GM13977 (cell line): Measurements from ENCODE around the gene ZDHHC21.

Source experiments
- DNase-seq: peaks from one replicate; pipeline ENCODE4 v3.0.0; 2012; ENCODE audit warnings: low spot score
- CTCF ChIP-seq: IDR thresholded peaks from 2 replicates; pipeline ENCODE4 v1.5.1; 2012; ENCODE audit warnings: mild to moderate bottlenecking, control low read depth; ENCODE audit not compliant: insufficient read depth; ENCODE audit errors: extremely low read depth, missing control alignments
- in situ Hi-C: fragments of 300-500 bp; cut with MboI; formaldehyde crosslinking; loops from one replicate; pipeline ENCODE4 v1.12.0; 2022; ENCODE audit warnings: low sequenced_read_pairs, low pct_unique_long_range_greater_than_20kb, mixed read lengths, inconsistent platforms; ENCODE audit not compliant: unreplicated experiment

ZDHHC21 gene

DNA sequence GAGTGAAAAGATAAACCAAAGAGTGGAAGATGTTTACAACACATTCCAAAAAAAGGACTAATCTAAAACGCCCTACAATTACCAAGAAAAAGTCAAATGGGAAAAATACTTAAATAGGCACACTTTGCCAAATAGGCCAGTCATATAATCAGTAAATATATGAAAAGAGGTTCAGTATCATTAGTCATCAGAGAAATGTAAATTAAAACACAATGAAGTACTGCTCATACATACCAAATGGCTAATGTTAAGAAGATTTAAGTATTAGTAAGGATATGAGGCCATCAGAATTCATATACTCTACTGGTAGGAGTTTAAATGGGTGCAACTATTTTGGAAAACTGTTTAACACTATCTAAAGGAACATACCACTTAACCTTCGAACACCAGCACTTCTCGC is 47.6 kb downstream of the ZDHHC21 start:
- in situ Hi-C loops, result no loop called here
- TF ChIP-seq CTCF, result no peak
- DNase-seq, result no peak

- in situ Hi-C loops, result no loop called here
- no peak for DNase-seq
- TF ChIP-seq CTCF, result no peak
Observed at GRCh38 chr9:14640967-14641366, 52.3 kb downstream of the ZDHHC21 start.

DNA sequence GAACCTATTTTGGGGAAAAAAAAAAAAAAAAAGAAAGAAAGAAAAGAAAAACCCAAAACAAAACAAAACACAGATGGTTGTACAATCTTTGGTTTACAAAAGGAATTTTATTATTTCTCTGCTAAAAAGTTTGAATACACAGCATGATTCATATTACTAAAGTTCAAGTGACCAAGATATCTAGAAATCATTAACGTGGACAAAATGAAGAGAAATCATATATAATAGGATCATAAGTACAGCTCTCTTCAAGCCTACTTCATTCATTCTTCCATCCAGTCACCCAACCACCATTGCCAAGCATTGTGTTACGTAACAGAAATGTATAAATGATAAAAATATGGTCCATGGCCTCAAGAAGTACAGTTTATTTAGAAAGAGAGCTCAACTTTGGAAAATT is 52.9 kb downstream of the ZDHHC21 start:
- DNase-seq, result no peak
- in situ Hi-C loops, result no loop called here
- no peak for TF ChIP-seq CTCF

DNA sequence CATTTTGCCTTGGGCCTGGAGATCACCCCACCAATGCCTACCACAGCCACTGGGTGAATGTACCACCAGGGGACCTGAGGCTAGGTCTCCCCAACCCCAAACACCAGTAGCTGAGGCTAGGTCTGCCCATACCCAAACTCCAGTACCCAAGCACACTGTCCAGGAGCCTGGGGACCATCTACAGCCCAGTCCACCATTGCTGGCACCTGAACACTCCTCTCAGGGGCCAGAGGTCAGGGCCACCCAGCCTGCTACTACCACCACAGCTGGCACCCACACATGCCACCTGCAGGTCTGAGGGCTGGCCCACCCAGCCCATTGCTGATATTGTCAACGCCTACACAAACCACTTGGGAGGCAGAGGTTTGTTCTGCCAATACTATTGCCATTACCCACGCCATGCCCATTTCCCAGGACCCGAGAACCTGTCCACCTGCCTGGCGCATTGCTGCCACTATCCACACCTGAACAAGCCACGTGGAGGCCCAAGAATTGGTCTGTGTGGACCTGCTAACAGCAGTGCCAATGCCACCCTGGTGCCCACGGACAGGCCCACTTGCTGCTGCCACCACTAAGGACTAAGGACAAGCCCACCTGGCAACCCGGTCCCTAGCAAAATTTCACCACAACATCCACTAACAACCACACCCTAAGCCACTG is 59.2 kb downstream of the ZDHHC21 start:
- DNase-seq, result no peak
- TF ChIP-seq CTCF, result no peak
- in situ Hi-C loops, result no loop called here

DNA sequence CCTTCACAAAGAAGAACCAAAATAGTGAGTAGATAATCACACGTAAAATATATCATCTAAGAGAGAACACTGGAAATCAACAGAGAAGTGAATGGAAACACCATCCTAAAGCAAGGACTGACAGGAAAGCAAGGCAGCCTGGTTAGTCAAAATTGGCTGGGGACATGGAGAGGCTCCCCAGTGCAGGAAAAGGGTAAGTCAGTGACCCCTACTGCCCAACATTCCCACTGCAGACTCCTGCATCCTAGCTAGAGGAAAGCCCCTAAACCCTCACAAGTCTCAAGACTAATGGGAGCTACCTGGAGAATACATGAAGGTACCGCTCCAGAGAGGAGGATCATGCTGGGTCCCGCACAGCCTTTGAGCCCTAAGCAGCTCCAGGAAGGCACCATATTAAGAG is 60.1 kb downstream of the ZDHHC21 start:
- no peak for DNase-seq
- no peak for TF ChIP-seq CTCF
- in situ Hi-C loops, result no loop called here

DNA sequence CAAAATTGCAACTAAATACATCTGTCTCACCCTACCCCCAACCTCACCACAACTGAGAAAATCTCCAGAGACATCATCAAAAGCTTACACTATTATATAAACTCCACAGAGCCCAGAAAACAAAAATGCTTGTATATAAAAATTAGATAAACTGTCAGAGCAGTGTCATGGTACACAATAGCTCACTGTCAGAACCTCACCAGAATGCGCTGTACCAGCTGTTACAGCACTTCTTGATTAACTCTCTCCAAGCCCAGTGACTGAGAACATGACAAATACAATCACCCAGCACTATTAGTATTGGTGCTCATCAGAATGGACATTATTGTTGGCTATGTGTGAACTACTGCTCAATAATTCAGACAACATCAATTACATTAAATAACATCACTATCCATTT is 65.7 kb downstream of the ZDHHC21 start:
- in situ Hi-C loops, result no loop called here
- DNase-seq, result no peak
- no peak for TF ChIP-seq CTCF
